NOMO-1 treated with DMSO at 0.1 percent for 48 hours (cell line): ENCODE results near the gene COL6A2.
"Not testable (repeated sequence)": the region's sequence is repeated elsewhere in the genome, so short reads cannot be mapped to it uniquely, and the experiment has no call there.

Experiments
- DNase-seq: peaks from one replicate; lab custom pipeline; 2025; ENCODE audit not compliant: unreplicated experiment; lab: John Stamatoyannopoulos, UW

COL6A2 gene

DNA sequence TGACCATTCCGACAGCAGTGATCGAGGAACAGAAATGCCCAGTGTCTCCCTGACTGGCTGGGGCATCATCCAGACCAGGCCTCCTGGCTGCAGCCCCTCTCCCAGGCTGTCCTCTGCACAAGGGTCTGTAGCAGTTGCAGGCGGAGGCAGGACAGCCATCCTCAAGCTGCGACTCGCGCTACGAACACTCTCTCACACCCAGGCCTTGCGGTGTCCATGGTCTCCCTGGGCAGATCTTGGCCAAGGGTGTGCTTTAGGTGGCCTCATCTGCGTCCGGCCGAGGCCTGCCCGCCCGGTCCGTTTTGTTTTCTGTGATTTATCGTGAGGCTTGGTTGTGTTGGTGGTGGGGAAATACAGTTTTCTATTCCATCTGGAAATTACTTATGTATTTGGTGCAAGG, 41.8 kb downstream of the COL6A2 start:
- no peak for DNase-seq

GRCh38 chr21:46140352-46141003, 42.6 kb downstream of the COL6A2 start:
- DNase-seq: not testable (repeated sequence)

DNA sequence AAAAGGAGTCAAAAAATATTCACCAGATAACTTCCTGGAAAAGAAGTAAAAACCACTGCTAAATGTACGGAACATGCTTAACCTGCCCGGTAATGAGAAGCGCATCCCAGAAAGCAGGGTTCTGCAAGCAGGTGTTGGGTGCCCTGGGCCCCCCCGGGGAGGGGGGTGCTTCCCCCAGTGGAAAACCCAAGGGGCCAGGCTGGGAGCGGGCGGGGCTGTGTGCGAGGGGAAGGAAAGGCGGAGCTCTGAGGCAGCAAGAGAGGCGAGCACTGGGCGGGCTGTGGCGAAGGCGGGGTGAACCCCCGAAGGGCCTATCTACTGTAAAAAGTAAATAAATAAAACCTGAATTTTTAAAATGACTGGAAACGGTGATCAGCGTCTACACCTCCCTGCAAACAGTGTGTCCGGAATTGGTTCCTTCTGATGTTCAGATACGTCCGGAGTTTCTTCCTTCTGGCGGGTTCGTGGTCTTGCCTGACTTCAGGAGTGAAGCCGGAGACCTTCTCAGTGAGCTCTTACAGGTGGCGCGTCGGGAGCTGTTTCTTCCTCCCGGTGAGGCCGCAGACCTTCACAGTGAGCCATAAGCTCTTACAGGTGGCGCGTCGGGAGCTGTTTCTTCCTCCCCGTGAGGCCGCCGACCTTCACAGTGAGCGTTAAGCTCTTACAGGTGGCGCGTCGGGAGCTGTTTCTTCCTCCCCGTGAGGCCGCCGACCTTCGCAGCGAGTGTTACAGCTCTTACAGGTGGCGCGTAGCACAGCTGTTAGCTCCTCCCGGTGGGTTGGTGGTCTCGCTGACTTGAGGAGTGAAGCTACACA, 44.1 kb downstream of the COL6A2 start:
- no peak for DNase-seq

DNA sequence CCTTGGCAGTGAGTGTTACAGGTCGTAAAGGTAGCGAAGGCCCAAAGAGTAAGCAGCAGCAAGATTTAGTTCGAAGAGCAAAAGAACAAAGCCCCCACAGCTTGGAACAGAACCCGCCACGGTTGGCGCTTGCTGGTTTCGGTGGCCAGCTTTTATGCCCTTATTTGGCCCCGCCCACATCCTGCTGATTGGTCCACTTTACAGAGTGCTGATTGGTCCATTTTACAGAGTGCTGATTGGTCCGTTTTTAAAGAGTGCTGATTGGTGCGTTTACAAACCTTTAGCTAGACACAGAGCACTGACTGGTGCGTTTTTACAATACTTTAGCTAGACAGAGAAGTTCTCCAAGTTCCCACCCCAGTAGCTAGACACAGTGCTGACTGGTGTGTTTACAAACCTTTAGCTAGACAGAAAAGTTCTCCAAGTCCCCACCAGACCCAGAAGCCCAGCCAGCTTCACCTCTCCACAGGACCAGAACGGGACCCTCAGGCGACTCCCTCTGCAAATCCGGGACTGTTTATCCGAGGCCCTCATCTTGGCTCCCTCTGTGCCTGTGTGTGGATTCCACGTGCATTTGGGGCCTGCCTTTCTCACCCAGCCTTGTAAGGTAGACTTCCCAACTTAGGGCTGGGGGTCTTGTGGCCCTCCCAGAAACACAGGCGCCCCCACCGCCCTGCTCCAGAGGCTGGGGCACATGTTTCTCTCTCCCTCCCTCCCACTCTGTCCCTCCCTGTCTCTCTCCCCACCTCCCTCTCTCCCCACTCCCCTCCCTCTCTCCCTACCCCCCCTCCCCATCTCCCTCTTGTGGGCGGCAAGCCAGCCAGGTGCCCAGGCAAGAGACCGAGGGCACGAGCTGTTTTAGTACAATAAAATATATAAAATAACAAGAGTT, 44.9 kb downstream of the COL6A2 start:
- no peak for DNase-seq

- DNase-seq: no peak
These were observed 46.7 kb downstream of the COL6A2 start for GRCh38 chr21:46144464-46145070.

- no peak for DNase-seq
These were observed 47.4 kb downstream of the COL6A2 start for GRCh38 chr21:46145159-46145839.

DNA sequence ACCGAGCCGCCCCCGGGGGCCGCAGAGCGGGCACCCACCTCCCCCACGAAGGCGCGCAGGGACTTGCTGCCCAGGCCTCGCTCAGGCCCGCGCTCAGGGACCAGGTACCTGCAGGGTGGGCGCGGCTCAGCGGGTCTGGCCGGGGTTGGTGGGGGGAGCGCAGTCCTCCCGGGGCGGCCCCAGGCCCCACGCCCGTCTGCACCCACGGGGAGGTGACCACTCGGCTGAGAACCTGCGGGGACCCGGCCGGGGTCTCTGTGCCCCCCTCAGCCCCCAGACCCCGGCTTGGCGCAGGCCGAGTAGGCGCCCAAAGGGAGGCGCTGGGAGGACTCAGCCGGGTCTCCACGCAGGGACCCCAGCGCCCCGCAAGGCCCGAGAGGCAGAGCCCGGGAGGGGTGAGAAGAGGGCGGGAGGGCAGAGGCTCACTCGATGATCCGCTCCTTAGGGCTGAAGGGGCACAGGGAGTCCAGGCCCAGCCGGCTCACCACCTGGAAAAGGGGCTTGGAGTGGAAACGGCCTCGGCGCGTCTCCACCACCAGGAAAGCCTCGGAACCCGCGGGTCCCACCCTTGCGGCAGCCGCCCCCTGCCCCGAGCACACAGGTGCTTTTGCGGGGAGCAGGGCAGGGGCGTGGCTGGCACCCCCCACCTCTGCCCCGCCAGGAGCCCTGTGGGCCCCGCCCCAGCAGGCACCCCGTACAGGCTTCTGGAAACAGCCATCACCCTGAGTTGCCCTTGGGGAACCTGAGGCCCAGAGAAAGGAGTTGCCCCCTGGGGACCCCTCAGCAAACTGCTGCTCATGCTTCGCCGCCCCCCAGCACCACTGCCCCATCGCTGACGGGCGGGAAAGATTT, 48.2 kb downstream of the COL6A2 start:
- no peak for DNase-seq

- DNase-seq: no peak
These were observed 48.9 kb downstream of the COL6A2 start for GRCh38 chr21:46146856-46147255.

- peak; percentile 22 for DNase-seq
These were observed 49.5 kb downstream of the COL6A2 start for GRCh38 chr21:46147429-46147828.

- DNase-seq: no peak
These were observed 50.2 kb downstream of the COL6A2 start for GRCh38 chr21:46148106-46148505.

DNA sequence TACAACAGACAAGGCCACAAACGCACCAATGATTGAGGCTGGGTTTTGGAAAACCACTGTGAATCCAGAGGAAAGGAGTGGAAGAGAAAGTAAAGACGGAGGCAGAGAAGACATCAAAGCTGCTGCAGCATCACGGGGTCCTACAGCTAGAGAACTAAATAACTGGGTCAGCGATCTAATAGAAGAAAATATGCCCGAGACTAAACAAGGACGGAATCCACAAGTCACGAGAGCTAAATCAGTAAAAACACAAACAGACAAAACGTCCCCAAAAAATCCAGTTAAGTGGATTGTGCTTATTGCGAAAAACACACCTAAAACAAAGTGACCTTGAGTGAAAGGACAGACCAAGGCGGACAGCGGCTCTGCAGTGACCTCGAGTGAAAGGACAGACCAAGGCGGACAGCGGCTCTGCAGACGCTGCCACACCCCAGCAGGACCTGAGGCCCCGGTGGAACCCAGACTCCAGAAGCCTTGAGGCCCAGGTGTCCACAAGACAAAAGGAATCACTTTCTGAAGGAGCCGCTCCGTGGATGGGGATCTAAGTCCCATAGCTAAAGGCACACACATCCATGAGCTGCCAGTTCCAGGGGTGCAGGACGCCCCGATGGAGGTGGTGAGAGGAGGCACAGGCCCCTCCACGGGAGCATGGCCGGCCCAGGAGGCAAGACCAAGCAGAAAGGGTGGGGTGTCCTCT, 51.4 kb downstream of the COL6A2 start:
- DNase-seq: no peak

- no peak for DNase-seq
These were observed 52.2 kb downstream of the COL6A2 start for GRCh38 chr21:46150073-46150472.

- DNase-seq: no peak
These were observed 52.7 kb downstream of the COL6A2 start for GRCh38 chr21:46150491-46151121.

DNA sequence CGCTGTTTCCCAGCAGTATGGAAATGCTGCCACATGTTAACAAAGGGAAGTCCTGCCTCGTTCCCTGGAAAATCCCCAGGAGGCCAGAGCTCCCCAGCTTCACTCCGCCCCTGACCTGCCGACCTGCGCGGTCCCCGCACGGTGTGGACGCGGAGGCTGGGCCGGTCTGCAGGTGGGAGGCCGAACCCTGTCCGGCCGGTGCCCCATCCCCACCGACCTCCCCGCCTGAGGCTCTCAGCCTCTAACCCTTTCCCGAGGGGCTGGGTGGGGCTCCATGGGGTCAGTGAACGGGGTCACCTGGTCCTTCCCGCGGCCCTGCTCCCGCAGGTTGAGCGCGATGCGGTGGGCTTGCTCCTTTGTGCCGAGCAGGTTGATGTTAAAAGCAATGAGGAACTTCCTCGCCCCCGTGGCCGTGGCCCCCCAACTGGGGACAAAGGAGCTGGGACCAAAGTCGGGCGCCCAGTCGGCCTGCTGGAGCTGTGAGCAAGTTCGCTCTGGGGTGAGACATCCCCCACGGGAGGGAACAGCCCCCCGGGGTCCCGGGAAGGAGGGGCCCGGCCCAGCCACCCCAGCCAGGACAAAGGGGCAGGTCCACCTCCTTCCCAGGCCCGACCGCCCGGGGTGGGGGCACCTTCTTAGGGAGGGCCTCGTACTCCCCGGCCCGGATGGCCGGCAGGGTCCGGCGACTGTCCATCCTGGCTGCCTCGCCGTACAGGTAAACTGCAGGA, 53.5 kb downstream of the COL6A2 start:
- no peak for DNase-seq

- no peak for DNase-seq
These were observed 54.3 kb downstream of the COL6A2 start for GRCh38 chr21:46151989-46152926.

- DNase-seq: no peak
These were observed 55.0 kb downstream of the COL6A2 start for GRCh38 chr21:46152927-46153246.
